Cardiac muscle cell (in vitro differentiated cells and primary cell): ENCODE data around the gene EML6. TPM values are rescaled to one million over a fixed set of nuclear protein-coding genes. Genes with fewer than 3 reads are reported as not detected.

ENCODE experiments used
- DNase-seq, 2 donors: peaks; one replicate each; pipeline versions ENCODE4 v3.0.0 to v3.0.0-alpha.2; 2010 to 2017; ENCODE audit warnings: low read depth in 1 of 2, low spot score in 1 of 2
- H3K27ac ChIP-seq: fragments of 200-600 bp; sonication (generic); 2 replicates; pipeline ENCODE4 v1.5.1; 2016
- H3K27me3 ChIP-seq: fragments of 200-600 bp; sonication (generic); 2 replicates; pipeline ENCODE4 v1.6.0; 2016; ENCODE audit warnings: control low read depth
- H3K36me3 ChIP-seq: fragments of 200-600 bp; sonication (generic); 2 replicates; pipeline ENCODE4 v1.5.1; 2016; ENCODE audit warnings: control low read depth
- H3K4me1 ChIP-seq: fragments of 200-600 bp; sonication (generic); 2 replicates; pipeline ENCODE4 v1.8.1; 2017; ENCODE audit warnings: low read depth, mild to moderate bottlenecking, mixed run types
- H3K4me3 ChIP-seq: fragments of 200-600 bp; sonication (generic); 2 replicates; pipeline ENCODE4 v1.5.1; 2016; ENCODE audit warnings: mild to moderate bottlenecking
- H3K9me3 ChIP-seq: fragments of 200-600 bp; sonication (generic); 2 replicates; pipeline ENCODE4 v1.5.1; 2017; ENCODE audit warnings: low read depth, mild to moderate bottlenecking, control low read depth
- CTCF ChIP-seq: IDR thresholded peaks from 2 replicates; pipeline ENCODE4 v1.5.1; 2012; ENCODE audit warnings: low read depth, mild to moderate bottlenecking, low read length
- polyA plus RNA-seq: library from polyadenylated mRNA; unstranded; fragments of >200 nt; fragmentation: Nextera tagmentation; extraction: Ambion mirVana; gene quantifications from 2 replicates; pipeline ENCODE4 v1.2.1, GENCODE V29; 2016
- total RNA-seq: library from RNA; depleted of rRNA; stranded (reverse); fragments of >200 nt; gene quantifications from 2 replicates; pipeline ENCODE4 v1.2.3, GENCODE V29; 2016

EML6 gene
- total and polyA plus RNA-seq, 2 experiments from 2014 or later = 0.89 to 1.3 TPM

- Histone ChIP-seq H3K4me1 (no peaks in the 10 kb centered on the region), H3K27me3 (no peaks in the 10 kb centered on the region), H3K9me3 (no peaks in the 10 kb centered on the region), H3K4me3 (no peak overlapping the region), H3K27ac (no peak overlapping the region), H3K36me3 (no peaks in the 10 kb centered on the region)
- TF ChIP-seq CTCF = no peak
- DNase-seq = no peak
Observed at GRCh38 chr2:54815148-54815539, 91.7 kb downstream of the EML6 start.

- no peak for DNase-seq
- no peaks in the 10 kb centered on the region for H3K36me3 ChIP-seq
Observed at GRCh38 chr2:54818226-54818625, 94.8 kb downstream of the EML6 start.

GRCh38 chr2:54820558-54820957 lies 97.1 kb downstream of the EML6 start:
- Histone ChIP-seq H3K4me3 (no peak overlapping the region), H3K4me1 (no peaks in the 10 kb centered on the region), H3K27me3 (peaks cover 11% of the 10 kb centered on the region), H3K27ac (no peak overlapping the region), H3K36me3 (no peaks in the 10 kb centered on the region), H3K9me3 (no peaks in the 10 kb centered on the region)
- no peak for TF ChIP-seq CTCF
- DNase-seq = no peak

More at GRCh38 chr2:54818226-54818625, 94.8 kb downstream of the EML6 start:
- no peaks in the 10 kb centered on the region for H3K27me3 ChIP-seq
- TF ChIP-seq CTCF = no peak
- no peak overlapping the region for H3K27ac ChIP-seq
- no peak overlapping the region for H3K4me3 ChIP-seq
- no peaks in the 10 kb centered on the region for H3K9me3 ChIP-seq
- no peaks in the 10 kb centered on the region for H3K4me1 ChIP-seq

- TF ChIP-seq CTCF = no peak
- Histone ChIP-seq H3K4me3 (no peak overlapping the region), H3K27me3 (peaks cover 11% of the 10 kb centered on the region), H3K27ac (no peak overlapping the region), H3K9me3 (no peaks in the 10 kb centered on the region), H3K4me1 (no peaks in the 10 kb centered on the region), H3K36me3 (no peaks in the 10 kb centered on the region)
- no peak for DNase-seq
Observed at GRCh38 chr2:54824567-54824966, 101.1 kb downstream of the EML6 start.

- Histone ChIP-seq H3K9me3 (no peaks in the 10 kb centered on the region), H3K4me3 (no peak overlapping the region), H3K27ac (no peak overlapping the region), H3K27me3 (no peaks in the 10 kb centered on the region), H3K36me3 (no peaks in the 10 kb centered on the region), H3K4me1 (no peaks in the 10 kb centered on the region)
- TF ChIP-seq CTCF = no peak
- peak in 1 of 2 donors; percentile 15 for DNase-seq
Observed at GRCh38 chr2:54830546-54830945, 107.1 kb downstream of the EML6 start.

- H3K27ac ChIP-seq = no peak overlapping the region
- TF ChIP-seq CTCF = no peak
- no peak for DNase-seq
- H3K4me3 ChIP-seq = no peak overlapping the region
- H3K27me3 ChIP-seq = no peaks in the 10 kb centered on the region
- no peaks in the 10 kb centered on the region for H3K36me3 ChIP-seq
- H3K4me1 ChIP-seq = no peaks in the 10 kb centered on the region
- no peaks in the 10 kb centered on the region for H3K9me3 ChIP-seq
Observed at GRCh38 chr2:54831480-54831879, 108.0 kb downstream of the EML6 start.
